Endothelial cell of umbilical vein (primary cell): ENCODE measurements around the gene GHSR. TPM values are rescaled to one million over a fixed set of nuclear protein-coding genes. Genes with fewer than 3 reads are reported as not detected.

Experiments used
- BruUV-seq: library from RNA; stranded (reverse); fragments of 400-500 nt; replicated peaks from 2 replicates; lab custom pipeline; 2021; lab: Mats Ljungman, UMichigan
- CTCF ChIA-PET: fragments of 300-600, 350-600 bp; sonication (Branson Sonifier 250); formaldehyde crosslinking; loops from one replicate; lab custom pipeline; 2021; ENCODE audit warnings: antibody characterized with exemption, inconsistent platforms; lab: Charles Lee
- POLR2A ChIA-PET: fragments of 300-600, 350-600 bp; sonication (Branson Sonifier 250); formaldehyde crosslinking; loops from one replicate; lab custom pipeline; 2021; ENCODE audit warnings: antibody characterized with exemption, inconsistent platforms; lab: Charles Lee
- DNase-seq: peaks from one replicate; pipeline ENCODE4 v3.0.0-alpha.2; 2011; ENCODE audit warnings: low read depth, low spot score
- FAIRE-seq: peaks from 2 replicates; lab custom pipeline; 2011; peaks lifted over from hg19 to GRCh38; lab: Jason Lieb, UNC
- H2AFZ ChIP-seq: 2 replicates; pipeline ENCODE4 v1.6.0; 2012; ENCODE audit warnings: low read depth, low read length, control low read depth, inconsistent platforms
- H3K27ac ChIP-seq: 2 replicates; pipeline ENCODE4 v1.5.1; 2011; ENCODE audit warnings: low read depth, mild to moderate bottlenecking, control low read depth, low read length, moderate library complexity; ENCODE audit not compliant: insufficient read depth
- H3K27me3 ChIP-seq, 2 experiments: 2 replicates each; pipeline versions ENCODE4 v1.6.0 to v1.6.1; 2011; ENCODE audit warnings: low read length in 2 of 2, mixed read lengths in 1 of 2; ENCODE audit not compliant: control insufficient read depth in 2 of 2, insufficient read depth in 2 of 2
- H3K36me3 ChIP-seq, 2 experiments: 2 replicates in 1 of 2; 3 replicates in 1 of 2; pipeline ENCODE4 v1.5.1; 2011; ENCODE audit warnings: low read length in 2 of 2, mild to moderate bottlenecking in 1 of 2, moderate library complexity in 1 of 2; ENCODE audit not compliant: control insufficient read depth in 2 of 2, insufficient read depth in 2 of 2; ENCODE audit errors: extremely low read depth in 1 of 2
- H3K4me1 ChIP-seq: 3 replicates; pipeline ENCODE4 v1.5.1; 2011; ENCODE audit warnings: mild to moderate bottlenecking, low read length; ENCODE audit not compliant: control insufficient read depth, insufficient read depth; ENCODE audit errors: extremely low read depth
- H3K4me2 ChIP-seq: 2 replicates; pipeline ENCODE4 v1.6.1; 2011; ENCODE audit warnings: low read length, control low read depth, mixed read lengths; ENCODE audit not compliant: insufficient read depth
- H3K4me3 ChIP-seq, 3 experiments: fragments of 200-600 bp in 1 of 3; sonication (generic), shearing (Covaris generic) in 1 of 3; replicated peaks in 1 of 3; 2 replicates each; pipeline ENCODE4 v1.5.1; 2011 to 2016; ENCODE audit warnings: control low read depth in 3 of 3, low read length in 3 of 3, mild to moderate bottlenecking in 2 of 3, inconsistent platforms in 1 of 3, low read depth in 1 of 3, moderate library complexity in 1 of 3; ENCODE audit not compliant: insufficient read depth in 1 of 3
- H3K79me2 ChIP-seq: 2 replicates; pipeline ENCODE4 v1.6.0; 2012; ENCODE audit warnings: low read length, inconsistent platforms; ENCODE audit not compliant: control insufficient read depth, insufficient read depth
- H3K9ac ChIP-seq: replicated peaks from 2 replicates; pipeline ENCODE3; 2011; ENCODE audit warnings: low read length, control low read depth; ENCODE audit not compliant: insufficient read depth; ENCODE audit errors: extremely low read depth
- H3K9me1 ChIP-seq: replicated peaks from 3 replicates; pipeline ENCODE4 v1.6.0; 2011; ENCODE audit warnings: mild to moderate bottlenecking, low read length; ENCODE audit not compliant: control insufficient read depth, insufficient read depth; ENCODE audit errors: extremely low read depth
- H3K9me3 ChIP-seq: replicated peaks from 2 replicates; pipeline ENCODE4 v1.5.1; 2012; ENCODE audit warnings: low read length, inconsistent platforms; ENCODE audit not compliant: control insufficient read depth, insufficient read depth
- H4K20me1 ChIP-seq: replicated peaks from 2 replicates; pipeline ENCODE3; 2011; ENCODE audit warnings: mild to moderate bottlenecking, low read length; ENCODE audit not compliant: control insufficient read depth, insufficient read depth; ENCODE audit errors: extremely low read depth
- CTCF ChIP-seq, 2 donors: IDR thresholded peaks; 1 replicate in 1 of 2; 2 replicates in 1 of 2; pipeline ENCODE4 v1.5.1; 2011; ENCODE audit warnings: low read length in 2 of 2, mild to moderate bottlenecking in 2 of 2, moderate library complexity in 2 of 2, control low read depth in 1 of 2, inconsistent platforms in 1 of 2, low read depth in 1 of 2; ENCODE audit not compliant: insufficient read depth in 1 of 2; ENCODE audit errors: extremely low read depth in 1 of 2
- EZH2 ChIP-seq: IDR thresholded peaks from 2 replicates; pipeline ENCODE4 v1.6.1; 2012; ENCODE audit warnings: borderline replicate concordance, low read depth, mild to moderate bottlenecking, moderate library complexity, low read length, inconsistent platforms; ENCODE audit not compliant: severe bottlenecking
- FOS ChIP-seq: IDR thresholded peaks from 2 replicates; pipeline ENCODE4 v1.6.1; 2011; ENCODE audit warnings: mild to moderate bottlenecking, low read length, moderate library complexity, borderline replicate concordance; ENCODE audit not compliant: insufficient read depth
- GATA2 ChIP-seq: IDR thresholded peaks from 2 replicates; pipeline ENCODE4 v1.7.0; 2011; ENCODE audit warnings: low read depth, mild to moderate bottlenecking, moderate library complexity, mixed read lengths, low read length; ENCODE audit not compliant: insufficient read length, insufficient read depth
- JUN ChIP-seq: IDR thresholded peaks from 2 replicates; pipeline ENCODE4 v1.6.1; 2011; ENCODE audit warnings: borderline replicate concordance, low read depth; ENCODE audit not compliant: insufficient read length, insufficient read depth
- MAX ChIP-seq: IDR thresholded peaks from 2 replicates; pipeline ENCODE4 v1.6.1; 2011; ENCODE audit not compliant: insufficient read depth, insufficient read length
- MYC ChIP-seq: IDR thresholded peaks from one replicate; pipeline ENCODE4 v1.6.1; 2011; ENCODE audit warnings: mild to moderate bottlenecking, low read depth, low read length
- POLR2A ChIP-seq: IDR thresholded peaks from 2 replicates; pipeline ENCODE4 v1.6.1; 2012; ENCODE audit warnings: low read depth, mild to moderate bottlenecking, control low read depth, low read length
- POLR2AphosphoS5 ChIP-seq: IDR thresholded peaks from 2 replicates; pipeline ENCODE4 v1.6.1; 2012; ENCODE audit warnings: low read depth, mild to moderate bottlenecking, control low read depth, low read length, moderate library complexity; ENCODE audit not compliant: insufficient read depth
- dilution Hi-C: fragments of 300-500 bp; cut with MboI; formaldehyde crosslinking; loops from one replicate; pipeline ENCODE4 v1.15.0; 2019; ENCODE audit warnings: low sequenced_read_pairs; ENCODE audit not compliant: extremely low pct_ligation_motif_present
- intact Hi-C: fragments of 100-400 bp; cut with micrococcal nuclease; formaldehyde crosslinking; loops from one replicate; pipeline ENCODE4 v1.10.0; 2022
- polyA plus RNA-seq, 4 experiments: library from polyadenylated mRNA; depleted of rRNA in 3 of 4; stranded (reverse) in 3 of 4; unstranded in 1 of 4; fragments of >200 nt; gene quantifications; 2 replicates each; pipeline versions ENCODE4 v1.2.1 to v1.2.3, GENCODE V29; 2011 to 2012; ENCODE audit warnings: missing spikeins in 1 of 4
- total RNA-seq: library from RNA; stranded (reverse); gene quantifications from 2 replicates; pipeline ENCODE4 v1.2.3, GENCODE V29; 2021

Gene GHSR
- total and polyA plus RNA-seq, 2 donors (not counting 3 experiments of a cell fraction or from before 2014, with no cell fraction given), result not detected

GRCh38 chr3:172475703-172476102 lies 27.4 kb upstream of the GHSR start:
- DNase-seq (no peak), FAIRE-seq (no peak)
- Histone ChIP-seq H4K20me1 (no peaks in the 10 kb centered on the region), H3K9me3 (no peaks in the 10 kb centered on the region), H3K9me1 (no peaks in the 10 kb centered on the region), H3K36me3 (no peaks in the 10 kb centered on the region), H3K4me3 (no peak overlapping the region), H3K4me2 (no peak overlapping the region), H3K27me3 (no peaks in the 10 kb centered on the region), H3K4me1 (peaks cover 19% of the 10 kb centered on the region), H3K27ac (no peak overlapping the region), H2AFZ (no peak overlapping the region), H3K79me2 (no peaks in the 10 kb centered on the region), H3K9ac (no peak overlapping the region)
- ChIA-PET POLR2A (no interaction called here), CTCF (interaction anchor here (2.4 to 2.7 kb wide), 2 partner anchors 120 to 143 kb away, joined by 27 to 29 read pairs; no protein-coding TSS in a partner anchor)
- dilution Hi-C loops (no loop called here), intact Hi-C loops (loop anchor here (2.0 to 5.0 kb wide), 2 partner anchors 15 to 68 kb away; no protein-coding TSS in a partner anchor)
- TF ChIP-seq FOS, result no peak
- no peak for TF ChIP-seq GATA2
- TF ChIP-seq MAX, result no peak
- no peak for TF ChIP-seq EZH2
- no peak for TF ChIP-seq MYC
- TF ChIP-seq POLR2A, result no peak
- TF ChIP-seq JUN, result no peak
- TF ChIP-seq CTCF (IDR thresholded peaks at IDR 0.05; ENCODE audit: extremely low read depth in 1 of 2, insufficient read depth in 1 of 2, low read depth in 1 of 2, low read length in 2 of 2), result no peak
- no peak for TF ChIP-seq POLR2AphosphoS5
- no TSS peak for BruUV-seq
